GM18502 (cell line): ENCODE results near the gene GLYATL1.
"Not testable (repeated sequence)": the region's sequence is repeated elsewhere in the genome, so short reads cannot be mapped to it uniquely, and the experiment has no call there.

Experiments used
- ATAC-seq: cut with Tn5 transposase; IDR thresholded peaks from one replicate; pipeline ENCODE4 v1.9.1; 2021; ENCODE audit warnings: mild to moderate bottlenecking; ENCODE audit not compliant: unreplicated experiment, poor library complexity

The GLYATL1 gene

GRCh38 chr11:58980159-58980843 lies 41.0 kb downstream of the GLYATL1 start:
- ATAC-seq: no peak

- ATAC-seq: no peak
Measured at GRCh38 chr11:58992489-58992888, 53.2 kb downstream of the GLYATL1 start.

- ATAC-seq: peak; percentile 43
Measured at GRCh38 chr11:58994171-58994570, 54.9 kb downstream of the GLYATL1 start.

GRCh38 chr11:58998480-58999290 lies 59.4 kb downstream of the GLYATL1 start:
- no peak for ATAC-seq

- ATAC-seq: peak; percentile 85
Measured at GRCh38 chr11:58999291-58999680, 60.0 kb downstream of the GLYATL1 start.

- ATAC-seq: no peak
Measured at GRCh38 chr11:59000003-59000402, 60.7 kb downstream of the GLYATL1 start.

- ATAC-seq: not testable (repeated sequence)
Measured at GRCh38 chr11:59002006-59002405, 62.7 kb downstream of the GLYATL1 start.
